Measurements from ENCODE around the gene CPS1.

DNA sequence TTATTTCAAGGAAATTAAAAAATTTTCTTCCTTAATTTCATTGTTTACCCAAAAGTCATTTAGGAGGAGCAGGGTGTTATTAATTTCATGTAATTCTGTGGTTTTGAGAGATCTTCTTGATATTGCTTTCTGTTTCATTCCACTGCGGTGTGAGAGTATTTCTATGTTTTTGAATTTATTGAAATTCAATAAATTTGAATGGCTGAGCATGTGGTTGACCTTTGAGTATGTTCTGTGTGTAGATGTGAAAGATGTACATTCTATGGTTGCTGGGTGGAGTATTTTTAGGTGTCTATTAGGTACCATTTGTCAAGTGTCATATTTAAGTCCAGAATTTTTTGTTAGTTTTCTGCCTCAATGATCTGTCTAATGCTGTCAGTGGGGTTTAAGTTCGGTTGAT is 40.5 kb upstream of the CPS1 start:
- TF ChIP-seq, protein P1, sequence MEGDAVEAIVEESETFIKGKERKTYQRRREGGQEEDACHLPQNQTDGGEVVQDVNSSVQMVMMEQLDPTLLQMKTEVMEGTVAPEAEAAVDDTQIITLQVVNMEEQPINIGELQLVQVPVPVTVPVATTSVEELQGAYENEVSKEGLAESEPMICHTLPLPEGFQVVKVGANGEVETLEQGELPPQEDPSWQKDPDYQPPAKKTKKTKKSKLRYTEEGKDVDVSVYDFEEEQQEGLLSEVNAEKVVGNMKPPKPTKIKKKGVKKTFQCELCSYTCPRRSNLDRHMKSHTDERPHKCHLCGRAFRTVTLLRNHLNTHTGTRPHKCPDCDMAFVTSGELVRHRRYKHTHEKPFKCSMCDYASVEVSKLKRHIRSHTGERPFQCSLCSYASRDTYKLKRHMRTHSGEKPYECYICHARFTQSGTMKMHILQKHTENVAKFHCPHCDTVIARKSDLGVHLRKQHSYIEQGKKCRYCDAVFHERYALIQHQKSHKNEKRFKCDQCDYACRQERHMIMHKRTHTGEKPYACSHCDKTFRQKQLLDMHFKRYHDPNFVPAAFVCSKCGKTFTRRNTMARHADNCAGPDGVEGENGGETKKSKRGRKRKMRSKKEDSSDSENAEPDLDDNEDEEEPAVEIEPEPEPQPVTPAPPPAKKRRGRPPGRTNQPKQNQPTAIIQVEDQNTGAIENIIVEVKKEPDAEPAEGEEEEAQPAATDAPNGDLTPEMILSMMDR (IDR thresholded peaks at IDR 0.05), result no peak
- no peak for TF ChIP-seq EP300 (IDR thresholded peaks at IDR 0.05)

Measured in gastroesophageal sphincter (tissue), 3 donors.